ENCODE results near the gene PFKFB3. TPM values are rescaled to one million over a fixed set of nuclear protein-coding genes. Genes with fewer than 3 reads are reported as not detected.
A peak's percentile ranks its signal among the peaks of the same experiment; 100 is the strongest.

The PFKFB3 gene
- total RNA-seq, 1 donor from 2014 or later = 44.5 TPM

GRCh38 chr10:6167456-6167855, 35.3 kb upstream of the PFKFB3 start:
- Histone ChIP-seq H3K4me3 (ENCODE audit: low read depth, low read length) (no peak overlapping the region), H3K36me3 (ENCODE audit: control insufficient read depth, insufficient read depth, low read length) (no peaks in the 10 kb centered on the region), H3K27me3 (ENCODE audit: control insufficient read depth, insufficient read depth, low read length) (no peaks in the 10 kb centered on the region)
- DNase-seq (ENCODE audit: low read depth) = no peak
- no peak for TF ChIP-seq CTCF (IDR thresholded peaks at IDR 0.05; ENCODE audit: insufficient read depth, low read length, poor library complexity, severe bottlenecking)

DNA sequence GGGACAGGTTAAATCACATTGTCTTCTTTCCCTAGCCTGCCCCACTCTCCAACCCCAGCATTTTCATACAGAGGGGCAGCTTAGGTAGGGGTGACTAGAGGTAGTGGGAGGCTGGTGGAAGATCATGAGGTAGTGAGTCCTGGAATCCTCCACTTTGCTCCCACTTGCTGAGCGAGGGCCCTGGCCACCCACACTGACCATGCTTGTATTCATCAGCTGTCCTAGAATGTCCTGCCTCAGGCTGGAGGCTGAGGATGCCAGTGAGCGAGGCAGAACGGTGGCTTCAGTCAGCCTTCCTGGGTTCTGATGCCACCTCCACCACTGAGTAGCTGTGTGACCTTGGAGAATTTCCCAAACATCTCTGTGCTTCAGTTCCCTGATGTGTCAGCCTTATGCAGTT, 34.6 kb upstream of the PFKFB3 start:
- no peaks in the 10 kb centered on the region for H3K36me3 ChIP-seq (ENCODE audit: control insufficient read depth, insufficient read depth, low read length)
- no peak for TF ChIP-seq CTCF (IDR thresholded peaks at IDR 0.05; ENCODE audit: insufficient read depth, low read length, poor library complexity, severe bottlenecking)
- no peak overlapping the region for H3K4me3 ChIP-seq (ENCODE audit: low read depth, low read length)
- H3K27me3 ChIP-seq (ENCODE audit: control insufficient read depth, insufficient read depth, low read length) = no peaks in the 10 kb centered on the region
- no peak for DNase-seq (ENCODE audit: low read depth)

DNA sequence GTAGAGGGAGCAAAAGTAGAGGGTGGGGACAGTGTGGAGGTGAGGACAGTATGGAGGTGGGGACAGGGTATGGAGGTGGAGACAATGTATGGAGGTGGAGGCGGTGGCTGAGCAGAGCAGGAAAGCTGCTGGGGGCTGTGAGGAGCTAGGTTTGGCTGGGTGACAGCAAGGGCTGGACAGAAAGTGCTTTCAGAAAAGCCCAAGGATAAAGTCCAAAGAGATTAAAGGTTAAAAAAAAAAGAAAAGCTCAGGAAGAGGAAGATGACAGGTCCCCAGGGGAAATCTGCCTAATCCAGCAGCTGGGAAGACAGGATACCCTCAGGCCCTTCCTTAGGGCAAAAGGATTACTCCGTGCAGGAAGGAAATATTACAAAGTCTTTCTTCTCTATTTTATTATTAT, 32.1 kb upstream of the PFKFB3 start:
- no peak for DNase-seq (ENCODE audit: low read depth)
- no peaks in the 10 kb centered on the region for H3K27me3 ChIP-seq (ENCODE audit: control insufficient read depth, insufficient read depth, low read length)
- TF ChIP-seq CTCF (IDR thresholded peaks at IDR 0.05; ENCODE audit: insufficient read depth, low read length, poor library complexity, severe bottlenecking) = no peak
- no peaks in the 10 kb centered on the region for H3K36me3 ChIP-seq (ENCODE audit: control insufficient read depth, insufficient read depth, low read length)
- H3K4me3 ChIP-seq (ENCODE audit: low read depth, low read length) = no peak overlapping the region

DNA sequence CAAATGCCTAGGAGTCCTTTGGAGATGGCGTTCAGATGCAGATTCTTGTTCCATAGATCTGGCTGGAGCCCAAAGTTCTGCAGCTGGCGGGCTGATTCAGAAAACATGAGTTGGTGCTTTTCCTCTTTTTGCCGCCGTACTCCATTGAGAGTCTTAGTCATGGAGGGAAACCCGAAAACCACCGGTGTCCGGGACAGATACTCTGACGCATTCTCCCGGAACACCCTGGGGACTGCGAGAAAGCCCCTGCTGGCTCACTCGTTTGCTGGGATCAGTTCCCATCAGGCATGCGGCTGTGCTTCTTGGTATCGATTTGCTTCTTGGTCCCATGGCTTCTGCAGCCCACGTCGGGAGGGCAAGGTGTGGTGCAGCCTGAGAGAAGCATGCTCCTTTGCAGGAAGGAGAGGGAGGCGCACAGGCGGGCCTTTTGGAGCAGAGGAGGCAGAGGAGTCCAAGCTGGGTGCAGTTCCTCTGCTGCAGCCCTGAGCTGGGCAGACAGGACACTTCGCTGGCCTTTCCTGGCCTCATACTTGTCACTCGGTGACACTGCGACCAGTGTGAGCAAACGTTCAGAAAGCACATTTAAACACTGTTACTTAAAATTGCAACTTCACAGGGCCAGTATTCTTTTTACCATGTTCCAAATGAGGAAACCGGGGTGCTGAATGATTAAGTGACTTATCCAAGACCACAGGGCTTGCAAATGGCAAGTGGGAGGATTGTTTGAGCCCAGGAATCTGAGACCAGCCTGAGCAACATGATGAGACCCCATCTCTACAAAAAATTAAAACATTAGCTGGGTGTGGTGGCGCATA, 30.6 kb upstream of the PFKFB3 start:
- no peak for TF ChIP-seq CTCF (IDR thresholded peaks at IDR 0.05; ENCODE audit: insufficient read depth, low read length, poor library complexity, severe bottlenecking)
- no peaks in the 10 kb centered on the region for H3K27me3 ChIP-seq (ENCODE audit: control insufficient read depth, insufficient read depth, low read length)
- H3K4me3 ChIP-seq (ENCODE audit: low read depth, low read length) = no peak overlapping the region
- H3K36me3 ChIP-seq (ENCODE audit: control insufficient read depth, insufficient read depth, low read length) = no peaks in the 10 kb centered on the region
- DNase-seq (ENCODE audit: low read depth) = no peak

DNA sequence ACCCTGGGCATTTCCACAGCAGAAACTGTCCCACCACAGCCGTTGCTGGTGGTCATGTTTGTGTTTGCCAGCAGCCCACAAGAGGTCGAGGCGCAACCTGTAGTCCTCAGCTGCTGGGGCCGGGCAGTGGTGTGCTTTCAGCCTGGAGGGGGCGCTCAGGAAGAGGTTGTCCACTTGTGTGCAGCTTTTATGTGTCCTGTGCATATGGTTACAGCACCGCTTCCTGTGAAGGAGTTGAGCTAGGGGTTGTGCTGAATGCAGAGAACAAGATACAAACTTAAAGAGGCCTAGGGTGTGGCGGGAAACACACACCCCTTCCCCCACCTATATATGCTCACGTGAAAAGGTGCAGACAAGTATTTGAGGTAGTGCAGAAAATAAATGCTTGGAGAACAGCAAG, 29.5 kb upstream of the PFKFB3 start:
- no peak for DNase-seq (ENCODE audit: low read depth)
- TF ChIP-seq CTCF (IDR thresholded peaks at IDR 0.05; ENCODE audit: insufficient read depth, low read length, poor library complexity, severe bottlenecking) = peak; percentile 25
- Histone ChIP-seq H3K27me3 (ENCODE audit: control insufficient read depth, insufficient read depth, low read length) (no peaks in the 10 kb centered on the region), H3K4me3 (ENCODE audit: low read depth, low read length) (no peak overlapping the region), H3K36me3 (ENCODE audit: control insufficient read depth, insufficient read depth, low read length) (no peaks in the 10 kb centered on the region)

Data from kidney epithelial cell (primary cell).